Tibial nerve (tissue), 4 donors: ENCODE measurements around the gene CCER1. TPM values are rescaled to one million over a fixed set of nuclear protein-coding genes. Genes with fewer than 3 reads are reported as not detected.

Source experiments
- DNase-seq, 2 donors: peaks; one replicate each; pipeline ENCODE4 v3.0.0-alpha.2; 2019; ENCODE audit warnings: low spot score in 2 of 2
- H3K27ac ChIP-seq, 4 donors: fragments of 200-600 bp; sonication (generic) in 3 of 4; one replicate each; pipeline ENCODE4 v1.5.1; 2017 to 2019; ENCODE audit warnings: mild to moderate bottlenecking in 1 of 4
- H3K27me3 ChIP-seq, 2 donors: fragments of 200-600 bp; sonication (generic) in 1 of 2; one replicate each; pipeline versions ENCODE4 v1.5.1 to v1.6.0; 2017 to 2019
- H3K36me3 ChIP-seq, 3 donors: fragments of 200-600 bp; sonication (generic); one replicate each; pipeline ENCODE4 v1.5.1; 2018 to 2019
- H3K4me1 ChIP-seq, 4 donors: fragments of 200-600 bp; sonication (generic) in 3 of 4; one replicate each; pipeline ENCODE4 v1.5.1; 2017 to 2019
- H3K4me3 ChIP-seq, 4 donors: fragments of 200-600 bp; sonication (generic) in 3 of 4; one replicate each; pipeline ENCODE4 v1.5.1; 2017 to 2019; ENCODE audit warnings: mild to moderate bottlenecking in 1 of 4, moderate library complexity in 1 of 4
- H3K9me3 ChIP-seq, 4 donors: fragments of 200-600 bp; sonication (generic) in 3 of 4; one replicate each; pipeline ENCODE4 v1.5.1; 2017 to 2019
- CTCF ChIP-seq, 5 experiments: fragments of 200-600 bp in 3 of 5; fragments of 450-650 bp in 2 of 5; sonication (generic) in 3 of 5; IDR thresholded peaks; one replicate each; pipeline ENCODE4 v1.5.1; 2016 to 2019; ENCODE audit warnings: antibody characterized with exemption in 5 of 5, mild to moderate bottlenecking in 3 of 5, moderate library complexity in 2 of 5
- EP300 ChIP-seq, 2 donors: sonication (generic); formaldehyde crosslinking; IDR thresholded peaks; one replicate each; pipeline ENCODE4 v1.6.1; 2017; ENCODE audit warnings: antibody characterized with exemption in 2 of 2, mild to moderate bottlenecking in 1 of 2
- POLR2A ChIP-seq, 2 donors: fragments of 450-650 bp; IDR thresholded peaks; one replicate each; pipeline ENCODE4 v1.6.1; 2017; ENCODE audit warnings: antibody characterized with exemption in 2 of 2, mild to moderate bottlenecking in 2 of 2, moderate library complexity in 2 of 2
- WGBS, 2 donors: methylation state at CpG; one replicate each; pipeline ENCODE4 v1.1.5; 2018; 5-methylcytosine and 5-hydroxymethylcytosine counted together
- total RNA-seq, 4 donors: library from RNA; depleted of rRNA; stranded (reverse); fragments of >200 nt; gene quantifications; one replicate each; pipeline ENCODE4 v1.1.0, GENCODE V29; 2016

CCER1 gene
- total RNA-seq, 4 donors from 2014 or later = not detected

- Histone ChIP-seq H3K27ac (no peak overlapping the region), H3K36me3 (no peaks in the 10 kb centered on the region), H3K9me3 (no peaks in the 10 kb centered on the region), H3K4me1 (no peaks in the 10 kb centered on the region), H3K27me3 (no peaks in the 10 kb centered on the region), H3K4me3 (no peak overlapping the region)
- no peak for DNase-seq
- TF ChIP-seq EP300 (IDR thresholded peaks at IDR 0.05) (no peak), POLR2A (IDR thresholded peaks at IDR 0.05) (no peak), CTCF (IDR thresholded peaks at IDR 0.05) (no peak)
Observed at GRCh38 chr12:90970471-90970870, 15.5 kb upstream of the CCER1 start.

- 91 to 96% methylated on average over 2 of the region's 2 CpGs for WGBS, 2 donors
- no peak for DNase-seq
- TF ChIP-seq CTCF (IDR thresholded peaks at IDR 0.05) (no peak), EP300 (IDR thresholded peaks at IDR 0.05) (no peak), POLR2A (IDR thresholded peaks at IDR 0.05) (no peak)
- H3K27me3 ChIP-seq = no peaks in the 10 kb centered on the region
- H3K4me1 ChIP-seq = no peaks in the 10 kb centered on the region
- H3K36me3 ChIP-seq = no peaks in the 10 kb centered on the region
- no peak overlapping the region for H3K27ac ChIP-seq
- no peaks in the 10 kb centered on the region for H3K9me3 ChIP-seq
- H3K4me3 ChIP-seq = no peak overlapping the region
Observed at GRCh38 chr12:90969851-90970250, 14.9 kb upstream of the CCER1 start.

GRCh38 chr12:90969346-90969745 lies 14.4 kb upstream of the CCER1 start:
- Histone ChIP-seq H3K4me3 (no peak overlapping the region), H3K4me1 (no peaks in the 10 kb centered on the region)
- 0% methylated on average over 1 of the region's 1 CpG for WGBS, 2 donors

GRCh38 chr12:90965204-90965603 lies 10.2 kb upstream of the CCER1 start:
- Histone ChIP-seq H3K4me3 (no peak overlapping the region), H3K36me3 (no peaks in the 10 kb centered on the region), H3K27me3 (no peaks in the 10 kb centered on the region), H3K27ac (no peak overlapping the region), H3K4me1 (no peaks in the 10 kb centered on the region), H3K9me3 (no peaks in the 10 kb centered on the region)
- WGBS, 2 donors = 85 to 87% methylated on average over 2 of the region's 2 CpGs
- TF ChIP-seq EP300 (IDR thresholded peaks at IDR 0.05) (no peak), CTCF (IDR thresholded peaks at IDR 0.05) (no peak), POLR2A (IDR thresholded peaks at IDR 0.05) (no peak)
- DNase-seq = no peak

More at GRCh38 chr12:90969346-90969745, 14.4 kb upstream of the CCER1 start:
- no peak for DNase-seq
- no peaks in the 10 kb centered on the region for H3K27me3 ChIP-seq
- H3K36me3 ChIP-seq = no peaks in the 10 kb centered on the region
- H3K9me3 ChIP-seq = no peaks in the 10 kb centered on the region
- TF ChIP-seq POLR2A (IDR thresholded peaks at IDR 0.05) (no peak), EP300 (IDR thresholded peaks at IDR 0.05) (no peak), CTCF (IDR thresholded peaks at IDR 0.05) (no peak)
- H3K27ac ChIP-seq = no peak overlapping the region

- DNase-seq = no peak
- Histone ChIP-seq H3K27me3 (no peaks in the 10 kb centered on the region), H3K36me3 (no peaks in the 10 kb centered on the region), H3K9me3 (no peaks in the 10 kb centered on the region), H3K27ac (no peak overlapping the region), H3K4me3 (no peak overlapping the region), H3K4me1 (peaks cover 0 to under 1% (median 0%) of the 10 kb centered on the region in 4 donors)
- WGBS, 2 donors = 61 to 62% methylated on average over 2 of the region's 2 CpGs
- TF ChIP-seq EP300 (IDR thresholded peaks at IDR 0.05) (no peak), CTCF (IDR thresholded peaks at IDR 0.05) (no peak), POLR2A (IDR thresholded peaks at IDR 0.05) (no peak)
Observed at GRCh38 chr12:90964616-90965015, 9.6 kb upstream of the CCER1 start.
